ENCODE results near the gene RGS9BP. TPM values are rescaled to one million over a fixed set of nuclear protein-coding genes. Genes with fewer than 3 reads are reported as not detected.

RGS9BP gene
- total RNA-seq (ENCODE audit: low replicate concordance) = 0.23 and 0.47 TPM in 2 replicates

DNA sequence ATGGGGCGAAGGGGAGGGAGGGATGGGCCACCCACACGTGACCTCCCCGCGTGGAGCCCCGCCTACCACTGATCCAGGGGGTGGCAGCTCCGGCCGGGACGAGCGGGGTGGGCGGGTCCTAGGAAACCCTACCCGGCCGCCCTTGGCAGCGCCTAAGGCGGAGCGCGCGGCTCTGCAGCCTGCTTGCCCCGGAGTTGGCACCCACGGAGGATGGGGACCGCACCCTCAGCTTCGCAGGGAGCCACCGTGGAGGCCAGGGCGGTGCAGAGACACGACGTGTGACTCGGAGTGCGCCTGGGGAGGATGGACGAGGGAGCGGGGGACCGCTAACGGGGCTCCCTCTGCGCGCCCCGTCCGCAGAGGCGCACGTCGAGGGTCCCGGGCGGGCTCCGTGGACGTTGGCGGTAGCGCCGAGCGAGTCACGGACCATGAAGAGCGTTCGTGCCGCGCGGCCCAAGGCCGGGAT is at the start of gene RGS9BP:
TSS of gene RGS9BP (plus strand) at position 129 of the 466 bp plus-strand sequence. CDS start 416 bp downstream, outside the sequence.

DNA sequence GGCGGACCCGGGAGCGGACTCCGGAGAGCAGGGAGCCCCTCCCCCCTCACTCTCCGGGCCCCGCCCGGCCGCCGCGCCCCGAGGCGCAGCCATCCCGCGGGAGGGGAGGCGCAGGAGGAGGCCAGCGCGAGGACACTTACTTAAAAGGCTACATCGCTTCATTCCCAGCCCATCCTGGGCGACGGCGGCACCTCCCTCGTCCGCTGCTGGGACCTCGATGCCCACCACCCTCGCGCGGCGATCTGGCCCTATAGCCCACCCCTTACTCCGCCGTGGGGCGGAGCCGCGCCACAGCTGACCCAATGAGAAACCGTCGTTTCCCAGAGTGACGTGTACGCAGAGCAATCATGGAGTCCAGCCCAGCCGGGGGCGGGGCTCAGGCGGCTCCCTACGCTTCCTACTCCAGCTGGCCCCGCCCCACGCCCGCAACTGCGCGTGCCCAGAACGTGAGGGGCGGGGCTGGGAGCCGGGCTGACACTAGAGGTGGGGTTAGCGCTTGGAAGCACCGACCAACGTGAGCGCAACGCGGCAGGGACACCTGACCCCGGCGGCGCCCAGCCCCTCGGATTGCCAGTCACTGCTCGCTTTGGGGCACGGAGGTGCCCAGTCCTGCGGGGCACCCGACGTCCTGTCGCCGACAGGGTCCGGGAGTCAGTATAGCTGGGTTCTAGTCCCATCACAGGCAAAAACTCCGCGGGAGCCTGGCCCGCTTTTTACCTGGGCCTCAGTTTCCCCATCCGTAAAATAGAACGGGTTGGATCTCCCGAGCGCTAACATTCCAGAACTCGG is 523 bp upstream of the RGS9BP start, which contains the start of gene ANKRD27:
TSS of gene ANKRD27 (minus strand) at position 250 of the 789 bp plus-strand sequence. CDS start 16,165 bp downstream, outside the sequence.

GRCh38 chr19:32691291-32691951 is 15.8 kb downstream of the RGS9BP start, which contains the start of gene NUDT19:
TSS of gene NUDT19 (plus strand) at chr19:32691821. CDS start at chr19:32691961, 140 bp downstream.

DNA sequence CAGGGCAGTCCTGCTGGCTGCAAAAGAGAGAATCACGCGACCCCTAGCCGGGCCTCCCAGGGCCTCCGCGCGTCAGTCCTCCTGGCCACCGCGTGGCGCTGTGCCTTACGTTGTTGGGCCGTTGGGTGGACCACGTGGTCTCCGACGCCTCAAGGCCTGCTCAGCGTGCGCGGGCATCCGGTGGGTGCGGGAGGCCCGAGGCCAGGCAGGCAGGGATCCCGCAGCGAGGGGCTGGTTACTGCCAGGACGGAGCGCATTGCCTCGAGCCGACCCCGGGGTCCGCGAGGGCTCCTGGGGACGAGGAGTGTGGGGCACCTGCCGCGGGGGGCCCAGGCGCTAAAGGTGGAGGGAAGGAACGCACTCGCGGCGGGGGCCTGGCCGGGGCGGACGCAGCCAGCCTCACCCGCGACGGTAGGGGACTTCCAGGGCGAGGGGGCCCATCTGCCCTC is 44.0 kb downstream of the RGS9BP start, which contains the start of gene TDRD12:
TSS of gene TDRD12 (plus strand) at position 157 of the 449 bp plus-strand sequence. CDS start 306 bp downstream, outside the sequence.

Other genes starting within 250 kb of the RGS9BP start
- 119 and 126 TPM in 2 replicates for gene PDCD5, start 94.7 kb upstream of the RGS9BP start, total RNA-seq (ENCODE audit: low replicate concordance)
- gene ANKRD27, start 668 bp upstream of the RGS9BP start, total RNA-seq (ENCODE audit: low replicate concordance) = 28.9 and 39.0 TPM in 2 replicates
- 1.9 and 5.9 TPM in 2 replicates for gene NUDT19, start 16.0 kb downstream of the RGS9BP start, total RNA-seq (ENCODE audit: low replicate concordance)
- gene TDRD12, start 43.9 kb downstream of the RGS9BP start, total RNA-seq (ENCODE audit: low replicate concordance) = 0.15 and 0.23 TPM in 2 replicates
- 0.08 and 0.12 TPM in 2 replicates for gene SLC7A9, start 193.9 kb downstream of the RGS9BP start, total RNA-seq (ENCODE audit: low replicate concordance)